ENCODE data around the gene MARK2.
A peak's percentile ranks its signal among the peaks of the same experiment; 100 is the strongest.

Gene MARK2

DNA sequence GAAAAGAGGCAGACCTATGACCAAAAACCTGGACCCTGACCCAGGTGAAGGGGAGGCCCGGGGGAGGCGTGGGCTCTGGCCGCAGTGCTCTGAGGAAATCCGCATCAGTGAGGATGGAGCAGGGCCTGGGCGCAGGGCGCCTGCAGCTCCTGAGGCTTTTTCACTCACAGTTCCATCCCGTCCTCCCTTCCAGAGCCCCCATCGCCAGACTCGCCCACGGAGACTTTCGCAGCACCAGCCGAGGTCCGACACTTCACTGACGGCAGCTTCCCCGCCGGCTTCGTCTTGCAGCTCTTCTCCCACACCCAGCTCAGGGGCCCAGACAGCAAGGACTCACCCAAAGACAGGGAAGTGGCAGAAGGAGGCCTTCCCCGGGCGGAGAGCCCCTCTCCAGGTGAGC is 20.3 kb upstream of the MARK2 start:
- peaks cover 32% of the 10 kb centered on the region for H3K36me3 ChIP-seq (ENCODE audit: control insufficient read depth, insufficient read depth, low read length)
- TF ChIP-seq, protein P1, sequence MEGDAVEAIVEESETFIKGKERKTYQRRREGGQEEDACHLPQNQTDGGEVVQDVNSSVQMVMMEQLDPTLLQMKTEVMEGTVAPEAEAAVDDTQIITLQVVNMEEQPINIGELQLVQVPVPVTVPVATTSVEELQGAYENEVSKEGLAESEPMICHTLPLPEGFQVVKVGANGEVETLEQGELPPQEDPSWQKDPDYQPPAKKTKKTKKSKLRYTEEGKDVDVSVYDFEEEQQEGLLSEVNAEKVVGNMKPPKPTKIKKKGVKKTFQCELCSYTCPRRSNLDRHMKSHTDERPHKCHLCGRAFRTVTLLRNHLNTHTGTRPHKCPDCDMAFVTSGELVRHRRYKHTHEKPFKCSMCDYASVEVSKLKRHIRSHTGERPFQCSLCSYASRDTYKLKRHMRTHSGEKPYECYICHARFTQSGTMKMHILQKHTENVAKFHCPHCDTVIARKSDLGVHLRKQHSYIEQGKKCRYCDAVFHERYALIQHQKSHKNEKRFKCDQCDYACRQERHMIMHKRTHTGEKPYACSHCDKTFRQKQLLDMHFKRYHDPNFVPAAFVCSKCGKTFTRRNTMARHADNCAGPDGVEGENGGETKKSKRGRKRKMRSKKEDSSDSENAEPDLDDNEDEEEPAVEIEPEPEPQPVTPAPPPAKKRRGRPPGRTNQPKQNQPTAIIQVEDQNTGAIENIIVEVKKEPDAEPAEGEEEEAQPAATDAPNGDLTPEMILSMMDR (IDR thresholded peaks at IDR 0.05; ENCODE audit: insufficient read depth, low read length, poor library complexity, severe bottlenecking): no peak

DNA sequence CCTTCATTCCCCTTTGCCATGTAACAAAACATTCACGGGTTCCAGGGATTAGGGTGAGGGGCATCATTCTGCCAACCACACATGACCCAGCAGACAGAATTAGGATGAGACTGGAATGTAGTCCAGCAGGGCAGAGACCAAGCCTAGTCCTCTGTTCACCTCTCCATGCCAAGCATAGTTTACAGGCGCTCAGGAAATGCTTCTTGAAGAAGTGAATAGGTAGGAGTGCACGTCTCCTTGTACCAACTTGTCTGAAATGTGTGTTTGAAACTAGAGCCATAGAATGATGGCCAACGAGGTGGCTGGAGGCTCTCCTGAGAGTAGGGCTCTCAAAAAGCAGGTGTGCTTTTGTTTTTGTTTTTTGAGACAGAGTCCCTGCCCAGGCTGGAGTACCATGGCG is 17.5 kb upstream of the MARK2 start:
- peaks cover 42% of the 10 kb centered on the region for H3K36me3 ChIP-seq (ENCODE audit: control insufficient read depth, insufficient read depth, low read length)
- TF ChIP-seq, protein P1 (IDR thresholded peaks at IDR 0.05; ENCODE audit: insufficient read depth, low read length, poor library complexity, severe bottlenecking): no peak
- DNase-seq (ENCODE audit: extremely low read depth, insufficient read length): no peak
- no peaks in the 10 kb centered on the region for H3K27me3 ChIP-seq (replicated peaks; ENCODE audit: control insufficient read depth, insufficient read depth, low read length)
- no peak overlapping the region for H3K4me3 ChIP-seq (replicated peaks; ENCODE audit: low read depth, low read length)

More for the DNA sequence above, 20.3 kb upstream of the MARK2 start:
- no peak for DNase-seq (ENCODE audit: extremely low read depth, insufficient read length)
- H3K4me3 ChIP-seq (replicated peaks; ENCODE audit: low read depth, low read length): no peak overlapping the region
- H3K27me3 ChIP-seq (replicated peaks; ENCODE audit: control insufficient read depth, insufficient read depth, low read length): no peaks in the 10 kb centered on the region

GRCh38 chr11:63826471-63827190 is 12.3 kb upstream of the MARK2 start:
- TF ChIP-seq, protein P1 (IDR thresholded peaks at IDR 0.05; ENCODE audit: insufficient read depth, low read length, poor library complexity, severe bottlenecking): no peak
- Histone ChIP-seq H3K36me3 (ENCODE audit: control insufficient read depth, insufficient read depth, low read length) (peaks cover 21% of the 10 kb centered on the region), H3K4me3 (replicated peaks; ENCODE audit: low read depth, low read length) (no peak overlapping the region), H3K27me3 (replicated peaks; ENCODE audit: control insufficient read depth, insufficient read depth, low read length) (no peaks in the 10 kb centered on the region)
- no peak for DNase-seq (ENCODE audit: extremely low read depth, insufficient read length)

- no peak for DNase-seq (ENCODE audit: extremely low read depth, insufficient read length)
- H3K4me3 ChIP-seq (replicated peaks; ENCODE audit: low read depth, low read length): no peak overlapping the region
- TF ChIP-seq, protein P1 (IDR thresholded peaks at IDR 0.05; ENCODE audit: insufficient read depth, low read length, poor library complexity, severe bottlenecking): peak; percentile 53
- no peaks in the 10 kb centered on the region for H3K27me3 ChIP-seq (replicated peaks; ENCODE audit: control insufficient read depth, insufficient read depth, low read length)
- peaks cover 11% of the 10 kb centered on the region for H3K36me3 ChIP-seq (ENCODE audit: control insufficient read depth, insufficient read depth, low read length)
Observed at GRCh38 chr11:63829823-63830489, 9.0 kb upstream of the MARK2 start.

- H3K4me3 ChIP-seq (replicated peaks; ENCODE audit: low read depth, low read length): no peak overlapping the region
- no peak for DNase-seq (ENCODE audit: extremely low read depth, insufficient read length)
- H3K27me3 ChIP-seq (replicated peaks; ENCODE audit: control insufficient read depth, insufficient read depth, low read length): no peaks in the 10 kb centered on the region
Observed at GRCh38 chr11:63831326-63831725, 7.6 kb upstream of the MARK2 start.

More at GRCh38 chr11:63831326-63831725, 7.6 kb upstream of the MARK2 start:
- peaks cover 6% of the 10 kb centered on the region for H3K36me3 ChIP-seq (ENCODE audit: control insufficient read depth, insufficient read depth, low read length)
- TF ChIP-seq, protein P1 (IDR thresholded peaks at IDR 0.05; ENCODE audit: insufficient read depth, low read length, poor library complexity, severe bottlenecking): no peak
